OCI-LY1 (cell line): ENCODE measurements around the gene ZFYVE16.

Source experiments
- H2AFZ ChIP-seq: fragments of 200-600 bp; sonication (generic), shearing (Covaris generic); 2 replicates; pipeline ENCODE4 v1.6.0; 2014; ENCODE audit warnings: antibody characterized with exemption, mild to moderate bottlenecking, low read length
- H3F3A ChIP-seq: fragments of 200-600 bp; sonication (generic), shearing (Covaris generic); 2 replicates; pipeline ENCODE4 v1.6.0; 2014; ENCODE audit warnings: mild to moderate bottlenecking, antibody characterized with exemption, low read length, moderate library complexity; ENCODE audit not compliant: insufficient read depth
- H3K27ac ChIP-seq: fragments of 200-600 bp; sonication (generic); 2 replicates; pipeline ENCODE4 v1.5.1; 2014; ENCODE audit warnings: low read length, mixed run types, mild to moderate bottlenecking, low read depth; ENCODE audit not compliant: poor library complexity, severe bottlenecking
- H3K27me3 ChIP-seq: fragments of 200-600 bp; sonication (generic); 2 replicates; pipeline ENCODE4 v1.6.0; 2014; ENCODE audit warnings: antibody characterized with exemption, mild to moderate bottlenecking, low read length, moderate library complexity; ENCODE audit not compliant: insufficient read depth
- H3K36me3 ChIP-seq: fragments of 200-600 bp; sonication (generic); 2 replicates; pipeline ENCODE4 v1.6.1; 2014; ENCODE audit warnings: mild to moderate bottlenecking, antibody characterized with exemption, low read length, moderate library complexity, mixed read lengths; ENCODE audit not compliant: insufficient read depth
- H3K4me1 ChIP-seq: fragments of 200-600 bp; sonication (generic); 2 replicates; pipeline ENCODE4 v1.5.1; 2014; ENCODE audit warnings: mild to moderate bottlenecking, low read length, moderate library complexity; ENCODE audit not compliant: insufficient read depth, severe bottlenecking
- H3K4me2 ChIP-seq: fragments of 200-600 bp; sonication (generic), shearing (Covaris generic); 2 replicates; pipeline ENCODE4 v1.6.1; 2014; ENCODE audit warnings: low read length
- H3K4me3 ChIP-seq: fragments of 200-600 bp; sonication (generic); 2 replicates; pipeline ENCODE4 v1.5.1; 2014; ENCODE audit warnings: low read length, low read depth, mild to moderate bottlenecking, mixed read lengths; ENCODE audit not compliant: poor library complexity, severe bottlenecking
- H3K79me2 ChIP-seq: fragments of 200-600 bp; shearing (Covaris generic); 2 replicates; pipeline ENCODE4 v1.6.1; 2016; ENCODE audit warnings: mixed run types, low read length, mixed read lengths; ENCODE audit not compliant: insufficient read depth
- H3K9ac ChIP-seq: fragments of 200-600 bp; sonication (generic), shearing (Covaris generic); 2 replicates; pipeline ENCODE4 v1.6.1; 2014; ENCODE audit warnings: mild to moderate bottlenecking, low read length, mixed read lengths
- H3K9me2 ChIP-seq: fragments of 200-600 bp; sonication (generic), shearing (Covaris generic); 2 replicates; pipeline ENCODE4 v1.6.1; 2014; ENCODE audit warnings: low read depth, mild to moderate bottlenecking, low read length, mixed read lengths
- H3K9me3 ChIP-seq: fragments of 200-600 bp; shearing (Covaris generic); 2 replicates; pipeline ENCODE4 v1.6.1; 2014; ENCODE audit warnings: low read length, mixed read lengths
- H4K20me1 ChIP-seq: fragments of 200-600 bp; sonication (generic), shearing (Covaris generic); 2 replicates; pipeline ENCODE4 v1.6.0; 2016; ENCODE audit warnings: mild to moderate bottlenecking, low read length; ENCODE audit not compliant: insufficient read depth
- CTCF ChIP-seq: fragments of 200-600 bp; sonication (generic), shearing (Covaris generic); IDR thresholded peaks from 2 replicates; pipeline ENCODE4 v1.5.1; 2017; ENCODE audit warnings: mild to moderate bottlenecking, antibody characterized with exemption, low read length, moderate library complexity, mixed read lengths
- EZH2 ChIP-seq: fragments of 200-600 bp; sonication (generic), shearing (Covaris generic); IDR thresholded peaks from 2 replicates; pipeline ENCODE4 v1.8.0; 2017; ENCODE audit warnings: borderline replicate concordance, mixed run types, mild to moderate bottlenecking, antibody characterized with exemption, low read length, moderate library complexity, mixed read lengths

The ZFYVE16 gene

DNA sequence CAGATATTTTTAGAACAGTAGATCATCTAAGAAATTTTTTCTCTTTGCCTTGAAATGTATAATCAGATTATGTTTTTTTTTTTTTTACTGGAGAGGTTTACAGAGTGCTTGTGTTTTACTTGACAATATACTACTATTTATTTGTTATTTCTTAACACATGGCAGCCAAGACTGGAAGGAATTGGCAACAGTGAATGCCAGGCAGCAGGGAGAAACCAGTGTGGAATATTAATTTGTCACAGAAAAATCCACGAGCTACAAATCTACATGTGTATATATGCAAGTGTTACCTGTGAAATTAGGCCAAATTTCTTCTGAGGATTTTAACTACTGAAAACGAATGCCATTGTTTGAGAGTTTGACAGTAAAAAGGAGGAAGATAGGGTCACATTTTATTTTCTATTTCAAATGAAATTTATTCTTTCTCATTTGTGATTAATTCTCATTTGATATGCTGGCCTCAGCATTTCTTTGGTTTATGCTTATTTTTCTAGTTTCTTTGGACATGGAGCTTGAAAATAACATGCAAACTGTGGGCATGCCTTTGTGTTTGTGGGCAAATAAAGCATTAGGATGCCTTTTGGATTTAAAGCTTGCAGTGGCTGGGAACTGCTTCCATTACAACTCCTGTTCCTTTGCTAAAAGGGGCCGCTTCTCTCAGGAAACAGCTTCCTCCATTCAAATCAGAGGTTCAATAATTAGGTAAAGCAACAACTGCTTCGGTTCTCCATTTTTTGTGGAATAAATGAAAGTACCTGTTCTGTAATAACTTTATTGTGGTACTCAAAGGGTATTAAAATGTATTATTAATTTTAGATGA lies 39.0 kb upstream of the ZFYVE16 start:
- Histone ChIP-seq H3K4me1 (no peaks in the 10 kb centered on the region), H3K79me2 (no peaks in the 10 kb centered on the region), H3K9me2 (no peaks in the 10 kb centered on the region), H3K9me3 (peaks cover 2% of the 10 kb centered on the region; the same call in 1 of the 2 replicates), H3K9ac (no peak overlapping the region), H3K36me3 (no peaks in the 10 kb centered on the region), H3K4me2 (no peak overlapping the region), H2AFZ (no peak overlapping the region), H3K4me3 (no peak overlapping the region), H3F3A (no peaks in the 10 kb centered on the region), H3K27me3 (no peaks in the 10 kb centered on the region), H4K20me1 (no peaks in the 10 kb centered on the region), H3K27ac (no peak overlapping the region)
- no peak for TF ChIP-seq EZH2
- no peak for TF ChIP-seq CTCF

DNA sequence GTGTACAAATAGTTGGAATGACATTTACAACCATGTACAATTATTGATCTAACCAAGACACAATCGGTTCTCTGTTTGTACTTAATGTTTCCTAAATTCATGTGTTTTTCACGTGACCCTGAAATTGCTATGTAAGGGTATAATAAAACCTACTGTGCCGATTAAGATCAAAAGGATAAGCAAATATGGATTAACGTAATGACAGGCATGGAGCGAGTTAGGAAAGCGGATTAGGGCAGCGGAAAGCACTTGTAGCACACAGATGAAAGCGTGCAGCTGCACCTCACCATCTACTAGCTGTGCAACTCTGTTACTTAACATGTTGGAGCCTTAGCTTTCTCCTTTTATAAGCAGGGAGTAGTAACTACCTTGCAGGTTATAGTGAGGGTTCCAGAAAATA lies 38.3 kb upstream of the ZFYVE16 start:
- no peak for TF ChIP-seq CTCF
- TF ChIP-seq EZH2: no peak
- no peaks in the 10 kb centered on the region for H3K36me3 ChIP-seq

DNA sequence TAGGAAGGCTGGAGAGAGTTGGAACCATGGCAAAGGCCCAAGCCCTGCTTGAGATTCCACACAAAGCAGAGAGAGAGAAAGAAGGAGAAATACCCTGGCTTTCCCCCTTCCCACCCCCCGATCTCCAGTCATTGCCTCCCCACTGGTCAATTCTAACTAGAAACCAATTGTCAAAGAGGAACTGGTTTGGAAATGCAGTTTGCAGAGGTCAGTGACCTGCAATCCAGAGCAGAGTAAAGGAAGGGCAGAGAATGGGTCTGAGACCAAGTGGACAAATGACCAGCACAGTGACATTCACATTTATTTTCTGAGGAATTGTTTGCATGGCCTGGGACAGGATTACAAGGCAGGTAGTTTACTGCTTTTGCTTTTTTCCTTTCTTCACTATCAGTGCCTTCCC lies 37.5 kb upstream of the ZFYVE16 start:
- TF ChIP-seq EZH2 (no peak), CTCF (no peak)
- H3K4me2 ChIP-seq: no peak overlapping the region
- no peaks in the 10 kb centered on the region for H3K9me2 ChIP-seq
- H4K20me1 ChIP-seq: no peaks in the 10 kb centered on the region
- H3K27ac ChIP-seq: no peak overlapping the region
- H2AFZ ChIP-seq: no peak overlapping the region
- no peaks in the 10 kb centered on the region for H3K27me3 ChIP-seq
- no peaks in the 10 kb centered on the region for H3K79me2 ChIP-seq
- no peaks in the 10 kb centered on the region for H3F3A ChIP-seq
- H3K4me3 ChIP-seq: no peak overlapping the region
- peaks cover 2% of the 10 kb centered on the region; the same call in 1 of the 2 replicates for H3K9me3 ChIP-seq
- H3K9ac ChIP-seq: no peak overlapping the region
- no peaks in the 10 kb centered on the region for H3K4me1 ChIP-seq
- H3K36me3 ChIP-seq: no peaks in the 10 kb centered on the region

More for the DNA sequence above, 38.3 kb upstream of the ZFYVE16 start:
- Histone ChIP-seq H3K4me3 (no peak overlapping the region), H3K27me3 (no peaks in the 10 kb centered on the region), H3F3A (no peaks in the 10 kb centered on the region), H3K4me1 (no peaks in the 10 kb centered on the region), H3K9ac (no peak overlapping the region), H2AFZ (no peak overlapping the region), H4K20me1 (no peaks in the 10 kb centered on the region), H3K9me3 (peaks cover 2% of the 10 kb centered on the region; the same call in 1 of the 2 replicates), H3K79me2 (no peaks in the 10 kb centered on the region), H3K27ac (no peak overlapping the region), H3K4me2 (no peak overlapping the region), H3K9me2 (no peaks in the 10 kb centered on the region)
